22Rv1 (cell line): ENCODE data around the gene PIK3R4.

Experiments
- ZFX ChIP-seq: fragments of 450-650 bp; IDR thresholded peaks from 2 replicates; pipeline ENCODE4 v1.6.1; 2017; ENCODE audit warnings: antibody characterized with exemption, borderline replicate concordance
- TF ChIP-seq, protein P1 (sequence below): fragments of 450-650 bp; IDR thresholded peaks from 2 replicates; pipeline ENCODE4 v1.5.1; 2017; ENCODE audit warnings: mild to moderate bottlenecking

DNA sequence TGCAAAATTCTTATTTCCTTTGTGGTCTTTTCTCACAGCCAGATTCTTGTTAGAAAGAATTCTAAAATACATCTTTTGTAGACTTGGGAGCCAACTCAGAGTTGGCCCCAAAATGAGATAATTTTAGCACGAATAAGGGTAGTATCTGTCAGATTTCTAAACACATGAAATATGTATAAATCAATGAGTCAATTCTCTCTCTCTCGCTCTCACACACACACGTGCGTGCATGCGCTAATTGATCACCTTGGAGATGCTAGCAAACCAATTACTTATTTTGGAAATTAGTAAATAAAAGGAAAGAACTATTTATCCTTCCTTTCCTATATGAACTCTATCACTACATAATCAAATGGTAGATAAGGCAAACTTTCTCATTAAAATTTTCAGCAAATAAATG lies 32.9 kb upstream of the PIK3R4 start:
- TF ChIP-seq, protein P1, sequence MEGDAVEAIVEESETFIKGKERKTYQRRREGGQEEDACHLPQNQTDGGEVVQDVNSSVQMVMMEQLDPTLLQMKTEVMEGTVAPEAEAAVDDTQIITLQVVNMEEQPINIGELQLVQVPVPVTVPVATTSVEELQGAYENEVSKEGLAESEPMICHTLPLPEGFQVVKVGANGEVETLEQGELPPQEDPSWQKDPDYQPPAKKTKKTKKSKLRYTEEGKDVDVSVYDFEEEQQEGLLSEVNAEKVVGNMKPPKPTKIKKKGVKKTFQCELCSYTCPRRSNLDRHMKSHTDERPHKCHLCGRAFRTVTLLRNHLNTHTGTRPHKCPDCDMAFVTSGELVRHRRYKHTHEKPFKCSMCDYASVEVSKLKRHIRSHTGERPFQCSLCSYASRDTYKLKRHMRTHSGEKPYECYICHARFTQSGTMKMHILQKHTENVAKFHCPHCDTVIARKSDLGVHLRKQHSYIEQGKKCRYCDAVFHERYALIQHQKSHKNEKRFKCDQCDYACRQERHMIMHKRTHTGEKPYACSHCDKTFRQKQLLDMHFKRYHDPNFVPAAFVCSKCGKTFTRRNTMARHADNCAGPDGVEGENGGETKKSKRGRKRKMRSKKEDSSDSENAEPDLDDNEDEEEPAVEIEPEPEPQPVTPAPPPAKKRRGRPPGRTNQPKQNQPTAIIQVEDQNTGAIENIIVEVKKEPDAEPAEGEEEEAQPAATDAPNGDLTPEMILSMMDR: no peak
- no peak for TF ChIP-seq ZFX
